WTC11 (cell line): ENCODE results near the gene NOSTRIN. TPM values are rescaled to one million over a fixed set of nuclear protein-coding genes. Genes with fewer than 3 reads are reported as not detected.
"Not testable (repeated sequence)": the region's sequence is repeated elsewhere in the genome, so short reads cannot be mapped to it uniquely, and the experiment has no call there.

Source experiments
- ATAC-seq: fragments of 200-7000 bp; cut with Tn5 transposase; 2 replicates; pipeline ENCODE4 v1.10.0; 2021; ENCODE audit warnings: mild to moderate bottlenecking, moderate library complexity
- CTCF ChIA-PET: fragments of 300-600 bp; sonication (Branson Sonifier 250); formaldehyde crosslinking; loops from one replicate; lab custom pipeline; 2021; ENCODE audit warnings: antibody characterized with exemption; lab: Charles Lee
- POLR2A ChIA-PET: fragments of 350-600 bp; sonication (Branson Sonifier 250); formaldehyde crosslinking; loops from one replicate; lab custom pipeline; 2021; ENCODE audit warnings: antibody characterized with exemption; lab: Charles Lee
- DNase-seq: peaks from one replicate; pipeline ENCODE4 v3.0.0; 2021; ENCODE audit warnings: low spot score
- H3K27ac Mint-ChIP-seq: 2 replicates; pipeline ENCODE4 v1.8.0; 2021; ENCODE audit warnings: mixed read lengths
- H3K27me3 Mint-ChIP-seq: 2 replicates; pipeline ENCODE4 v1.8.0; 2021; ENCODE audit warnings: low read depth, mild to moderate bottlenecking, moderate library complexity, mixed read lengths
- H3K36me3 Mint-ChIP-seq: 2 replicates; pipeline ENCODE4 v1.8.0; 2021; ENCODE audit warnings: mixed read lengths
- H3K4me1 Mint-ChIP-seq: 2 replicates; pipeline ENCODE4 v1.8.0; 2022; ENCODE audit warnings: mixed read lengths
- H3K4me3 Mint-ChIP-seq: 2 replicates; pipeline ENCODE4 v1.8.0; 2021; ENCODE audit warnings: mild to moderate bottlenecking, moderate library complexity, mixed read lengths
- H3K9me3 Mint-ChIP-seq: 2 replicates; pipeline ENCODE4 v1.8.0; 2021; ENCODE audit warnings: mixed read lengths
- ELF4 ChIP-seq: sonication (generic); formaldehyde crosslinking; IDR thresholded peaks from 2 replicates; pipeline ENCODE4 v1.8.1; 2022; ENCODE audit warnings: low read depth, mild to moderate bottlenecking, moderate library complexity, missing genetic modification reagents
- EMX1 ChIP-seq: fragments of 250-450 bp; sonication (Bioruptor Pico); IDR thresholded peaks from 2 replicates; pipeline ENCODE4 v1.8.0; 2021; ENCODE audit warnings: mild to moderate bottlenecking
- ETV6 ChIP-seq: sonication (generic); formaldehyde crosslinking; IDR thresholded peaks from 2 replicates; pipeline ENCODE4 v1.8.1; 2022; ENCODE audit warnings: mild to moderate bottlenecking, missing genetic modification reagents
- FOXK1 ChIP-seq: sonication (generic); formaldehyde crosslinking; IDR thresholded peaks from 2 replicates; pipeline ENCODE4 v1.8.0; 2022; ENCODE audit warnings: mild to moderate bottlenecking, moderate library complexity, missing genetic modification reagents
- GTF2I ChIP-seq: fragments of 250-450 bp; sonication (Bioruptor Pico); conservative IDR thresholded peaks from 2 replicates; pipeline ENCODE4 v1.4.0; 2021; ENCODE audit warnings: mild to moderate bottlenecking
- IRF2 ChIP-seq: sonication (generic); formaldehyde crosslinking; IDR thresholded peaks from 2 replicates; pipeline ENCODE4 v1.8.0; 2022; ENCODE audit warnings: low read depth, missing genetic modification reagents, borderline replicate concordance
- NFATC4 ChIP-seq: fragments of 250-450 bp; sonication (Bioruptor Pico); IDR thresholded peaks from 2 replicates; pipeline ENCODE4 v1.9.0; 2021; ENCODE audit warnings: mild to moderate bottlenecking
- NR1H2 ChIP-seq: sonication (generic); formaldehyde crosslinking; IDR thresholded peaks from 2 replicates; pipeline ENCODE4 v1.9.0; 2021; ENCODE audit warnings: mild to moderate bottlenecking, moderate library complexity, missing genetic modification reagents
- RORB ChIP-seq: fragments of 250-450 bp; sonication (Bioruptor Pico); IDR thresholded peaks from 2 replicates; pipeline ENCODE4 v1.9.0; 2021; ENCODE audit warnings: mild to moderate bottlenecking
- SMAD3 ChIP-seq: sonication (generic); formaldehyde crosslinking; IDR thresholded peaks from 2 replicates; pipeline ENCODE4 v1.8.0; 2022; ENCODE audit warnings: missing genetic modification reagents, mild to moderate bottlenecking, borderline replicate concordance
- SMAD4 ChIP-seq: sonication (generic); formaldehyde crosslinking; IDR thresholded peaks from 2 replicates; pipeline ENCODE4 v1.8.0; 2022; ENCODE audit warnings: mild to moderate bottlenecking, missing genetic modification reagents
- ZNF138 ChIP-seq: sonication (generic); formaldehyde crosslinking; conservative IDR thresholded peaks from 2 replicates; pipeline ENCODE4 v1.8.1; 2022; ENCODE audit warnings: mild to moderate bottlenecking, moderate library complexity, missing genetic modification reagents
- ZNF219 ChIP-seq: sonication (generic); formaldehyde crosslinking; IDR thresholded peaks from 2 replicates; pipeline ENCODE4 v1.8.0; 2023; ENCODE audit warnings: missing genetic modification reagents, mild to moderate bottlenecking, borderline replicate concordance
- ZNF232 ChIP-seq: sonication (generic); formaldehyde crosslinking; IDR thresholded peaks from 2 replicates; pipeline ENCODE4 v1.8.0; 2022; ENCODE audit warnings: mild to moderate bottlenecking, missing genetic modification reagents
- ZNF263 ChIP-seq: sonication (generic); formaldehyde crosslinking; IDR thresholded peaks from 2 replicates; pipeline ENCODE4 v1.8.1; 2022; ENCODE audit warnings: low read depth, mild to moderate bottlenecking, moderate library complexity, missing genetic modification reagents
- ZNF423 ChIP-seq: fragments of 250-450 bp; sonication (Bioruptor Pico); IDR thresholded peaks from 2 replicates; pipeline ENCODE4 v2.1.2; 2022; ENCODE audit warnings: mild to moderate bottlenecking, moderate library complexity
- total RNA-seq: library from RNA; stranded (reverse); gene quantifications from 3 replicates; pipeline ENCODE4 v1.2.3, GENCODE V29; 2021
- TF ChIP-seq, protein P1 (sequence below): sonication (generic); formaldehyde crosslinking; IDR thresholded peaks from 2 replicates; pipeline ENCODE4 v1.8.0; 2023; ENCODE audit warnings: missing genetic modification reagents, mild to moderate bottlenecking, borderline replicate concordance
- TF ChIP-seq, protein P2 (sequence below): fragments of 250-450 bp; sonication (Bioruptor Pico); IDR thresholded peaks from 2 replicates; pipeline ENCODE4 v1.9.0; 2021; ENCODE audit warnings: mild to moderate bottlenecking
- TF ChIP-seq, protein P3 (sequence below): sonication (generic); formaldehyde crosslinking; IDR thresholded peaks from 2 replicates; pipeline ENCODE4 v1.8.0; 2022; ENCODE audit warnings: mild to moderate bottlenecking, missing genetic modification reagents
- TF ChIP-seq, protein P4 (sequence below): sonication (generic); formaldehyde crosslinking; IDR thresholded peaks from 2 replicates; pipeline ENCODE4 v1.8.1; 2023; ENCODE audit warnings: mild to moderate bottlenecking, missing genetic modification reagents
- TF ChIP-seq, protein P5 (sequence below): fragments of 250-450 bp; sonication (Bioruptor Pico); IDR thresholded peaks from 2 replicates; pipeline ENCODE4 v1.9.0; 2021; ENCODE audit warnings: moderate library complexity, mild to moderate bottlenecking, inconsistent platforms, borderline replicate concordance
- TF ChIP-seq, protein P6 (sequence below): sonication (generic); formaldehyde crosslinking; IDR thresholded peaks from 2 replicates; pipeline ENCODE4 v1.8.0; 2022; ENCODE audit warnings: mild to moderate bottlenecking, missing genetic modification reagents

Gene NOSTRIN
- total RNA-seq, 1 experiment from 2014 or later, result 0.22 TPM

DNA sequence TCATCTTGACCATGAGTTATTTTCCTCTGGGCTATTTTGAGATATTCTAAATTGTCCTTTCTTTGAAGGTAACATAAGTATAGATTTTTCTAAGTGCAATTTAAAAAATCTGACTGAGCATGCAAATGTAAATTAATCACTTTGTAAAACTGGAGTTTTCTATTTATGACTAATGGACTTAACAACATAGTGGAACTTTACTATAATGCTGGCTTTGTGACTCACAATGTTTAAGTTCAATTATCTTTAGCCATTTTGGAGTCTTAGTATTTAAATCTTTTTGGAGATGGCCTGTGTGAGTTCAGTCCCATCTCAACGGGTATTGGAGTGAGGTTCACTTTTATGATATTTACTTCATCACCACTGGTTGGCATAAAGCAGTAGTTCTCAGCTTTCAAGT, 35.2 kb upstream of the NOSTRIN start:
- Mint-ChIP-seq H3K4me3 (no peak overlapping the region), H3K9me3 (no peaks in the 10 kb centered on the region), H3K36me3 (peaks cover 10% of the 10 kb centered on the region), H3K27ac (no peak overlapping the region), H3K27me3 (no peaks in the 10 kb centered on the region), H3K4me1 (peaks cover 7% of the 10 kb centered on the region; the same call in 1 of the 2 replicates)
- no peak for ATAC-seq
- ChIA-PET CTCF (no interaction called here), POLR2A (no interaction called here)
- TF ChIP-seq EMX1 (CRISPR knock-in tag) (no peak), ZNF423 (CRISPR knock-in tag) (no peak), ELF4 (CRISPR knock-in tag) (no peak), NFATC4 (no peak), RORB (CRISPR knock-in tag) (no peak)
- TF ChIP-seq, protein P1, sequence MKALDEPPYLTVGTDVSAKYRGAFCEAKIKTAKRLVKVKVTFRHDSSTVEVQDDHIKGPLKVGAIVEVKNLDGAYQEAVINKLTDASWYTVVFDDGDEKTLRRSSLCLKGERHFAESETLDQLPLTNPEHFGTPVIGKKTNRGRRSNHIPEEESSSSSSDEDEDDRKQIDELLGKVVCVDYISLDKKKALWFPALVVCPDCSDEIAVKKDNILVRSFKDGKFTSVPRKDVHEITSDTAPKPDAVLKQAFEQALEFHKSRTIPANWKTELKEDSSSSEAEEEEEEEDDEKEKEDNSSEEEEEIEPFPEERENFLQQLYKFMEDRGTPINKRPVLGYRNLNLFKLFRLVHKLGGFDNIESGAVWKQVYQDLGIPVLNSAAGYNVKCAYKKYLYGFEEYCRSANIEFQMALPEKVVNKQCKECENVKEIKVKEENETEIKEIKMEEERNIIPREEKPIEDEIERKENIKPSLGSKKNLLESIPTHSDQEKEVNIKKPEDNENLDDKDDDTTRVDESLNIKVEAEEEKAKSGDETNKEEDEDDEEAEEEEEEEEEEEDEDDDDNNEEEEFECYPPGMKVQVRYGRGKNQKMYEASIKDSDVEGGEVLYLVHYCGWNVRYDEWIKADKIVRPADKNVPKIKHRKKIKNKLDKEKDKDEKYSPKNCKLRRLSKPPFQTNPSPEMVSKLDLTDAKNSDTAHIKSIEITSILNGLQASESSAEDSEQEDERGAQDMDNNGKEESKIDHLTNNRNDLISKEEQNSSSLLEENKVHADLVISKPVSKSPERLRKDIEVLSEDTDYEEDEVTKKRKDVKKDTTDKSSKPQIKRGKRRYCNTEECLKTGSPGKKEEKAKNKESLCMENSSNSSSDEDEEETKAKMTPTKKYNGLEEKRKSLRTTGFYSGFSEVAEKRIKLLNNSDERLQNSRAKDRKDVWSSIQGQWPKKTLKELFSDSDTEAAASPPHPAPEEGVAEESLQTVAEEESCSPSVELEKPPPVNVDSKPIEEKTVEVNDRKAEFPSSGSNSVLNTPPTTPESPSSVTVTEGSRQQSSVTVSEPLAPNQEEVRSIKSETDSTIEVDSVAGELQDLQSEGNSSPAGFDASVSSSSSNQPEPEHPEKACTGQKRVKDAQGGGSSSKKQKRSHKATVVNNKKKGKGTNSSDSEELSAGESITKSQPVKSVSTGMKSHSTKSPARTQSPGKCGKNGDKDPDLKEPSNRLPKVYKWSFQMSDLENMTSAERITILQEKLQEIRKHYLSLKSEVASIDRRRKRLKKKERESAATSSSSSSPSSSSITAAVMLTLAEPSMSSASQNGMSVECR (CRISPR knock-in tag), result no peak
- DNase-seq, result no peak

DNA sequence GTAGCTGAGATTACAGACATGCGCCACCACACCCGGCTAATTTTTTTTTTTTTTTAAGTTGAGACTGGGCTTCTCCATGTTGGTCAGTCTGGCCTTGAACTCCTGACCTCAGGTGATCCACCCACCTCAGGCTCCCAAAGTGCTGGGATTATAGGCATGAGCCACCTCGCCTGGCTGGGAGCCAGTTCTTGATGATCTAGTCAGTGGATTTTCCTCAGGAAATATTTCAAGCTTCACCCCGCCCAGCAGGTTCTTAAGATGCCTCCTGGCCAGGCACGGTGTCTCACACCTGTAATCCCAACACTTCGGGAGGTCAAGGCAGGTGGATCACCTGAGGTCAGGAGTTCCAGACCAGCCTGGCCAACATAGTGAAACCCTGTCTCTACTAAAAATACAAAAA, 34.1 kb upstream of the NOSTRIN start:
- H3K4me1 Mint-ChIP-seq, H3K27ac Mint-ChIP-seq, DNase-seq, POLR2A ChIA-PET, H3K36me3 Mint-ChIP-seq, CTCF ChIA-PET, H3K9me3 Mint-ChIP-seq, H3K4me3 Mint-ChIP-seq, ATAC-seq, H3K27me3 Mint-ChIP-seq: not testable (repeated sequence)

DNA sequence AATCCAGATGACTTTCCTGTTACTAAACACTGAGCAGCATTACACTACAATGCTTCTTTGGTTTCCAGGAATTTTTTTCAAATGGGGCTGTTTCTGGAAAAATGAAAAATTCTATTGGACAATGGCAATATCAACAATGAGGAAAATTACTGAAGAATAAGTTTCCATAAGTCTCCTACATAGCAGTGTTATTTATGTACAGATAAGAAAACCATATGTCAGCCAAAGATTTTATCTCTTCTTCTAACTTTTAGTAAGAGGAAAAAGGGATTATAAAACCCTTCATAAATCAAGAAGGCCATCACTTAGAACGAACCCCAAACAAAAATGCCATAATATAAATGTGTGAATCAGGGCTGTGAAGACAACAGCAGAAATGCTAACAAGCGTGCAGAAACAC, 31.6 kb upstream of the NOSTRIN start:
- H3K4me1 Mint-ChIP-seq, result peaks cover 14% of the 10 kb centered on the region
- ATAC-seq, result no peak
- CTCF ChIA-PET, result no interaction called here
- POLR2A ChIA-PET, result no interaction called here
- DNase-seq, result no peak
- H3K27me3 Mint-ChIP-seq, result no peaks in the 10 kb centered on the region
- no peak overlapping the region for H3K4me3 Mint-ChIP-seq
- no peak overlapping the region for H3K27ac Mint-ChIP-seq
- H3K36me3 Mint-ChIP-seq, result peaks cover 14% of the 10 kb centered on the region
- H3K9me3 Mint-ChIP-seq, result peaks cover 6% of the 10 kb centered on the region
- TF ChIP-seq ZNF138 (CRISPR knock-in tag), result no peak
- TF ChIP-seq ETV6, result no peak
- TF ChIP-seq, protein P2, sequence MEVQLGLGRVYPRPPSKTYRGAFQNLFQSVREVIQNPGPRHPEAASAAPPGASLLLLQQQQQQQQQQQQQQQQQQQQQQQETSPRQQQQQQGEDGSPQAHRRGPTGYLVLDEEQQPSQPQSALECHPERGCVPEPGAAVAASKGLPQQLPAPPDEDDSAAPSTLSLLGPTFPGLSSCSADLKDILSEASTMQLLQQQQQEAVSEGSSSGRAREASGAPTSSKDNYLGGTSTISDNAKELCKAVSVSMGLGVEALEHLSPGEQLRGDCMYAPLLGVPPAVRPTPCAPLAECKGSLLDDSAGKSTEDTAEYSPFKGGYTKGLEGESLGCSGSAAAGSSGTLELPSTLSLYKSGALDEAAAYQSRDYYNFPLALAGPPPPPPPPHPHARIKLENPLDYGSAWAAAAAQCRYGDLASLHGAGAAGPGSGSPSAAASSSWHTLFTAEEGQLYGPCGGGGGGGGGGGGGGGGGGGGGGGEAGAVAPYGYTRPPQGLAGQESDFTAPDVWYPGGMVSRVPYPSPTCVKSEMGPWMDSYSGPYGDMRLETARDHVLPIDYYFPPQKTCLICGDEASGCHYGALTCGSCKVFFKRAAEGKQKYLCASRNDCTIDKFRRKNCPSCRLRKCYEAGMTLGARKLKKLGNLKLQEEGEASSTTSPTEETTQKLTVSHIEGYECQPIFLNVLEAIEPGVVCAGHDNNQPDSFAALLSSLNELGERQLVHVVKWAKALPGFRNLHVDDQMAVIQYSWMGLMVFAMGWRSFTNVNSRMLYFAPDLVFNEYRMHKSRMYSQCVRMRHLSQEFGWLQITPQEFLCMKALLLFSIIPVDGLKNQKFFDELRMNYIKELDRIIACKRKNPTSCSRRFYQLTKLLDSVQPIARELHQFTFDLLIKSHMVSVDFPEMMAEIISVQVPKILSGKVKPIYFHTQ, result no peak
- no peak for TF ChIP-seq GTF2I (CRISPR knock-in tag)
- TF ChIP-seq, protein P3, sequence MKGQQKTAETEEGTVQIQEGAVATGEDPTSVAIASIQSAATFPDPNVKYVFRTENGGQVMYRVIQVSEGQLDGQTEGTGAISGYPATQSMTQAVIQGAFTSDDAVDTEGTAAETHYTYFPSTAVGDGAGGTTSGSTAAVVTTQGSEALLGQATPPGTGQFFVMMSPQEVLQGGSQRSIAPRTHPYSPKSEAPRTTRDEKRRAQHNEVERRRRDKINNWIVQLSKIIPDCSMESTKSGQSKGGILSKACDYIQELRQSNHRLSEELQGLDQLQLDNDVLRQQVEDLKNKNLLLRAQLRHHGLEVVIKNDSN (CRISPR knock-in tag), result no peak
- TF ChIP-seq SMAD3 (CRISPR knock-in tag), result no peak
- TF ChIP-seq ZNF232 (CRISPR knock-in tag), result no peak
- no peak for TF ChIP-seq NR1H2 (CRISPR knock-in tag)
- no peak for TF ChIP-seq ELF4 (CRISPR knock-in tag)
- TF ChIP-seq, protein P4, sequence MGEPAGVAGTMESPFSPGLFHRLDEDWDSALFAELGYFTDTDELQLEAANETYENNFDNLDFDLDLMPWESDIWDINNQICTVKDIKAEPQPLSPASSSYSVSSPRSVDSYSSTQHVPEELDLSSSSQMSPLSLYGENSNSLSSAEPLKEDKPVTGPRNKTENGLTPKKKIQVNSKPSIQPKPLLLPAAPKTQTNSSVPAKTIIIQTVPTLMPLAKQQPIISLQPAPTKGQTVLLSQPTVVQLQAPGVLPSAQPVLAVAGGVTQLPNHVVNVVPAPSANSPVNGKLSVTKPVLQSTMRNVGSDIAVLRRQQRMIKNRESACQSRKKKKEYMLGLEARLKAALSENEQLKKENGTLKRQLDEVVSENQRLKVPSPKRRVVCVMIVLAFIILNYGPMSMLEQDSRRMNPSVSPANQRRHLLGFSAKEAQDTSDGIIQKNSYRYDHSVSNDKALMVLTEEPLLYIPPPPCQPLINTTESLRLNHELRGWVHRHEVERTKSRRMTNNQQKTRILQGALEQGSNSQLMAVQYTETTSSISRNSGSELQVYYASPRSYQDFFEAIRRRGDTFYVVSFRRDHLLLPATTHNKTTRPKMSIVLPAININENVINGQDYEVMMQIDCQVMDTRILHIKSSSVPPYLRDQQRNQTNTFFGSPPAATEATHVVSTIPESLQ, result no peak
- no peak for TF ChIP-seq ZNF219 (CRISPR knock-in tag)
- TF ChIP-seq ZNF263 (CRISPR knock-in tag), result no peak
- TF ChIP-seq SMAD4 (CRISPR knock-in tag), result no peak
- TF ChIP-seq, protein P5, sequence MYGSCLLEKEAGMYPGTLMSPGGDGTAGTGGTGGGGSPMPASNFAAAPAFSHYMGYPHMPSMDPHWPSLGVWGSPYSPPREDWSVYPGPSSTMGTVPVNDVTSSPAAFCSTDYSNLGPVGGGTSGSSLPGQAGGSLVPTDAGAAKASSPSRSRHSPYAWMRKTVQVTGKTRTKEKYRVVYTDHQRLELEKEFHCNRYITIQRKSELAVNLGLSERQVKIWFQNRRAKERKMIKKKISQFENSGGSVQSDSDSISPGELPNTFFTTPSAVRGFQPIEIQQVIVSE (CRISPR knock-in tag), result no peak
- TF ChIP-seq FOXK1 (CRISPR knock-in tag), result no peak
- TF ChIP-seq, protein P6, sequence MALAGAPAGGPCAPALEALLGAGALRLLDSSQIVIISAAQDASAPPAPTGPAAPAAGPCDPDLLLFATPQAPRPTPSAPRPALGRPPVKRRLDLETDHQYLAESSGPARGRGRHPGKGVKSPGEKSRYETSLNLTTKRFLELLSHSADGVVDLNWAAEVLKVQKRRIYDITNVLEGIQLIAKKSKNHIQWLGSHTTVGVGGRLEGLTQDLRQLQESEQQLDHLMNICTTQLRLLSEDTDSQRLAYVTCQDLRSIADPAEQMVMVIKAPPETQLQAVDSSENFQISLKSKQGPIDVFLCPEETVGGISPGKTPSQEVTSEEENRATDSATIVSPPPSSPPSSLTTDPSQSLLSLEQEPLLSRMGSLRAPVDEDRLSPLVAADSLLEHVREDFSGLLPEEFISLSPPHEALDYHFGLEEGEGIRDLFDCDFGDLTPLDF, result no peak
- no peak for TF ChIP-seq IRF2
